Measurements from ENCODE around the gene MLST8.
"Not testable (repeated sequence)": the region's sequence is repeated elsewhere in the genome, so short reads cannot be mapped to it uniquely, and the experiment has no call there.

MLST8 gene

DNA sequence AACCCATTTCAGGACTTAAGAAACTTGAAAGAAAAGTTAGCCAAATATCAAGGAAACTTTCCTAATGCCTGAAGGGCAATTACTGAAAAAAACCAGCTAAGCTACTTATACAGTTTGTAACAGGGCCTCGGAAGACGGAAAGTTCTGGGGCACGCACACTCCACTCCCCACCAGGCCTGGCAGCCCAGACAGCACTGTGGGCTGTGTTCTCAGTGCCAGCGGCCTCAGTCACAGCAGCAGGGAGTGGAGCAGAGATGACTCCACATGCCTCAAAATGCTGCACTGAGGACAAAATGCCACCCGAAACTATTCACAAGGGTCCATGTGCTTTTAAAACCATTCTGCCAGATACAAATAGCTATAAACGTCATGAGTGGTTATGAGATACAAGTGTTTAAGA lies 52.5 kb downstream of the MLST8 start:
- ChIA-PET POLR2A (interaction anchor here (0.7 kb wide), 1 partner anchor 102 kb away, joined by 3 read pairs; the partner anchor contains the start of gene TRAF7), CTCF (interaction anchor here (0.6 to 1.0 kb wide), 2 partner anchors 244 to 1805 kb away, joined by 3 read pairs; no protein-coding TSS in a partner anchor)
- TF ChIP-seq KLF9 (tag by site-specific recombination; IDR thresholded peaks at IDR 0.05; ENCODE audit: low read depth) = no peak
- TF ChIP-seq ZNF366 (tag by site-specific recombination; conservative IDR thresholded peaks at IDR 0.05) = no peak
- TF ChIP-seq HOXA7 (CRISPR knock-in tag; IDR thresholded peaks at IDR 0.05; ENCODE audit: borderline replicate concordance) = no peak
- no peak for TF ChIP-seq ZNF266 (tag by site-specific recombination; IDR thresholded peaks at IDR 0.05; ENCODE audit: low read depth)
- TF ChIP-seq REPIN1 (tag by site-specific recombination; IDR thresholded peaks at IDR 0.05; ENCODE audit: low read depth) = no peak
- TF ChIP-seq KLF17 (tag by site-specific recombination; IDR thresholded peaks at IDR 0.05) = no peak
- no peak for TF ChIP-seq RBAK (tag by site-specific recombination; IDR thresholded peaks at IDR 0.05)
- TF ChIP-seq, protein P1, sequence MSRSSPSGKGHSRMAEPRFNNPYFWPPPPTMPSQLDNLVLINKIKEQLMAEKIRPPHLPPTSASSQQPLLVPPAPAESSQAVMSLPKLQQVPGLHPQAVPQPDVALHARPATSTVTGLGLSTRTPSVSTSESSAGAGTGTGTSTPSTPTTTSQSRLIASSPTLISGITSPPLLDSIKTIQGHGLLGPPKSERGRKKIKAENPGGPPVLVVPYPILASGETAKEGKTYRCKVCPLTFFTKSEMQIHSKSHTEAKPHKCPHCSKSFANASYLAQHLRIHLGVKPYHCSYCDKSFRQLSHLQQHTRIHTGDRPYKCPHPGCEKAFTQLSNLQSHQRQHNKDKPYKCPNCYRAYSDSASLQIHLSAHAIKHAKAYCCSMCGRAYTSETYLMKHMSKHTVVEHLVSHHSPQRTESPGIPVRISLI (tag by site-specific recombination; IDR thresholded peaks at IDR 0.05) = no peak
- no peak for TF ChIP-seq ZBTB17 (tag by site-specific recombination; IDR thresholded peaks at IDR 0.05)
- TF ChIP-seq, protein P2, sequence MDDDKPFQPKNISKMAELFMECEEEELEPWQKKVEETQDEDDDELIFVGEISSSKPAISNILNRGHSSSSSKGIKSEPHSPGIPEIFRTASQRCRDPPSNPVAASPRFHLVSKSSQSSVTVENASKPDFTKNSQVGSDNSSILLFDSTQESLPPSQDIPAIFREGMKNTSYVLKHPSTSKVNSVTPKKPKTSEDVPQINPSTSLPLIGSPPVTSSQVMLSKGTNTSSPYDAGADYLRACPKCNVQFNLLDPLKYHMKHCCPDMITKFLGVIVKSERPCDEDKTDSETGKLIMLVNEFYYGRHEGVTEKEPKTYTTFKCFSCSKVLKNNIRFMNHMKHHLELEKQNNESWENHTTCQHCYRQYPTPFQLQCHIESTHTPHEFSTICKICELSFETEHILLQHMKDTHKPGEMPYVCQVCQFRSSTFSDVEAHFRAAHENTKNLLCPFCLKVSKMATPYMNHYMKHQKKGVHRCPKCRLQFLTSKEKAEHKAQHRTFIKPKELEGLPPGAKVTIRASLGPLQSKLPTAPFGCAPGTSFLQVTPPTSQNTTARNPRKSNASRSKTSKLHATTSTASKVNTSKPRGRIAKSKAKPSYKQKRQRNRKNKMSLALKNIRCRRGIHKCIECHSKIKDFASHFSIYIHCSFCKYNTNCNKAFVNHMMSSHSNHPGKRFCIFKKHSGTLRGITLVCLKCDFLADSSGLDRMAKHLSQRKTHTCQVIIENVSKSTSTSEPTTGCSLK (tag by site-specific recombination; IDR thresholded peaks at IDR 0.05) = no peak
- TF ChIP-seq ZNF626 (tag by site-specific recombination; IDR thresholded peaks at IDR 0.05) = no peak
- no peak for TF ChIP-seq SP7 (tag by site-specific recombination; IDR thresholded peaks at IDR 0.05)
- no peak for TF ChIP-seq ZSCAN16 (tag by site-specific recombination; IDR thresholded peaks at IDR 0.05)
- no peak for TF ChIP-seq ZNF133 (tag by site-specific recombination; IDR thresholded peaks at IDR 0.05)
- TF ChIP-seq ZNF529 (tag by site-specific recombination; IDR thresholded peaks at IDR 0.05; ENCODE audit: insufficient replicate concordance) = no peak
- no peak for TF ChIP-seq ZNF530 (tag by site-specific recombination; IDR thresholded peaks at IDR 0.05; ENCODE audit: low read depth)
- no peak for TF ChIP-seq ZNF510 (tag by site-specific recombination; IDR thresholded peaks at IDR 0.05; ENCODE audit: insufficient replicate concordance)
- TF ChIP-seq ZNF704 (tag by site-specific recombination; IDR thresholded peaks at IDR 0.05) = no peak
- no peak for TF ChIP-seq ZNF560 (tag by site-specific recombination; IDR thresholded peaks at IDR 0.05; ENCODE audit: borderline replicate concordance)
- no peak for TF ChIP-seq ZNF302 (tag by site-specific recombination; IDR thresholded peaks at IDR 0.05; ENCODE audit: low read depth)

DNA sequence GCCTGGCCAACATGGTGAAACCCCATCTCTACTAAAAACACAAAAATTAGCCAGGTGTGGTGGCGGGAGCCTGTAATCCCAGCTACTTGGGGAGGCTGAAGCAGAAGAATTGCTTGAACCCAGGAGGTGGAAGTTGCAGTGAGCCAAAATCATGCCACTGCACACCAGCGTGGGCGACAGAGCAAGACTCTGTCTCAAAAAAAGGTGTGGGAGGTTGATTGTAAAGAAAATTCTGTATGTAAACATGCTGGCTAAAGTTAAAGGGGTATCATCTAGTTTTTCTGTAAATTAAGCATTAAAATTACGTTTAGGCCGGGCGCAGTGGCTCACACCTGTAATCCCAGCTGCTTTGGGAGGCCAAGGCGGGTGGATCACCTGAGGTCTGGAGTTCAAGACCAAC lies 53.3 kb downstream of the MLST8 start:
- peaks cover 69 to 100% of the 10 kb centered on the region in 2 experiments for H3K36me3 ChIP-seq (ENCODE audit: control insufficient read depth in 2 of 2, insufficient read depth in 1 of 2, low read length in 2 of 2)
- ChIA-PET POLR2A (interaction anchor here (0.7 to 1.3 kb wide), 3 partner anchors 10 to 103 kb away, joined by 3 read pairs; partner anchors contain the start of gene TRAF7), CTCF (interaction anchor here (0.6 to 1.0 kb wide), 2 partner anchors 243 to 1806 kb away, joined by 3 to 4 read pairs; no protein-coding TSS in a partner anchor)

More for the DNA sequence above, 52.5 kb downstream of the MLST8 start:
- no peaks in the 10 kb centered on the region for H3K4me1 ChIP-seq (ENCODE audit: control insufficient read depth, insufficient read depth, low read length)
- peaks cover 66 to 100% of the 10 kb centered on the region in 2 experiments for H3K36me3 ChIP-seq (ENCODE audit: control insufficient read depth in 2 of 2, insufficient read depth in 1 of 2, low read length in 2 of 2)
- H3K9me3 ChIP-seq (ENCODE audit: control insufficient read depth, insufficient read depth, low read depth, low read length) = no peaks in the 10 kb centered on the region
- no peak overlapping the region for H3K4me3 ChIP-seq (ENCODE audit: low read depth, low read length)
- H3K27ac ChIP-seq (ENCODE audit: extremely low read depth, low read depth, low read length) = no peak overlapping the region; the same call in 1 of the 2 replicates

More for the DNA sequence above, 53.3 kb downstream of the MLST8 start:
- H3K4me1 ChIP-seq (ENCODE audit: control insufficient read depth, insufficient read depth, low read length); H3K27ac ChIP-seq (ENCODE audit: extremely low read depth, low read depth, low read length); H3K9me3 ChIP-seq (ENCODE audit: control insufficient read depth, insufficient read depth, low read depth, low read length); H3K4me3 ChIP-seq (ENCODE audit: low read depth, low read length): not testable (repeated sequence)
- peak; percentile 50; the same call in 1 of the 2 replicates for TF ChIP-seq ZFHX2 (tag by site-specific recombination; conservative IDR thresholded peaks at IDR 0.05)
- TF ChIP-seq EGR2 (tag by site-specific recombination; IDR thresholded peaks at IDR 0.05; ENCODE audit: low read depth) = peak; percentile 51

Data from HEK293 (cell line).